ENCODE data around the gene ATP2C2.

ATP2C2 gene

GRCh38 chr16:84453061-84453752 lies 84.9 kb downstream of the ATP2C2 start:
- DNase-seq (ENCODE audit: insufficient read length, low spot score) (no peak), FAIRE-seq (no peak)
- TF ChIP-seq CTCF (IDR thresholded peaks at IDR 0.05; ENCODE audit: insufficient read depth, missing control alignments), result no peak

DNA sequence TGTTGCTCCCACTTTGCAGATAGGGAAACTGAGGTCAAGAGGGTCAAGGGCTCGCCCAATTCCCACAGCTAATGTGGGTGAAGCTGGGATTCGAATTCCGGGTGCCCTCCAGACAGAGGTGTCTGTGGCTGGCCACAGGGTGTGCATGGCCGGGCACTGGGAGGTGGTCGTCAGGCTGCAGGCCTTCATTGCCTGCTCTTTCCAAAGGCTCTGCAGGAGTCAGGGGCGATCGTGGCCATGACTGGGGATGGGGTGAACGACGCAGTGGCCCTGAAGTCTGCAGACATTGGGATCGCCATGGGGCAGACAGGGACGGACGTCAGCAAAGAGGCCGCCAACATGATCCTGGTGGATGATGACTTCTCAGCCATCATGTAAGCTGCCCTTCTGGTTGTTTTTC lies 86.3 kb downstream of the ATP2C2 start:
- no peak for TF ChIP-seq CTCF (IDR thresholded peaks at IDR 0.05; ENCODE audit: insufficient read depth, missing control alignments)
- DNase-seq (ENCODE audit: insufficient read length, low spot score), result no peak
- FAIRE-seq, result no peak

- DNase-seq (ENCODE audit: insufficient read length, low spot score), result no peak
- TF ChIP-seq CTCF (IDR thresholded peaks at IDR 0.05; ENCODE audit: insufficient read depth, missing control alignments), result no peak
- FAIRE-seq, result no peak
These were observed 86.7 kb downstream of the ATP2C2 start for GRCh38 chr16:84455031-84455430.

DNA sequence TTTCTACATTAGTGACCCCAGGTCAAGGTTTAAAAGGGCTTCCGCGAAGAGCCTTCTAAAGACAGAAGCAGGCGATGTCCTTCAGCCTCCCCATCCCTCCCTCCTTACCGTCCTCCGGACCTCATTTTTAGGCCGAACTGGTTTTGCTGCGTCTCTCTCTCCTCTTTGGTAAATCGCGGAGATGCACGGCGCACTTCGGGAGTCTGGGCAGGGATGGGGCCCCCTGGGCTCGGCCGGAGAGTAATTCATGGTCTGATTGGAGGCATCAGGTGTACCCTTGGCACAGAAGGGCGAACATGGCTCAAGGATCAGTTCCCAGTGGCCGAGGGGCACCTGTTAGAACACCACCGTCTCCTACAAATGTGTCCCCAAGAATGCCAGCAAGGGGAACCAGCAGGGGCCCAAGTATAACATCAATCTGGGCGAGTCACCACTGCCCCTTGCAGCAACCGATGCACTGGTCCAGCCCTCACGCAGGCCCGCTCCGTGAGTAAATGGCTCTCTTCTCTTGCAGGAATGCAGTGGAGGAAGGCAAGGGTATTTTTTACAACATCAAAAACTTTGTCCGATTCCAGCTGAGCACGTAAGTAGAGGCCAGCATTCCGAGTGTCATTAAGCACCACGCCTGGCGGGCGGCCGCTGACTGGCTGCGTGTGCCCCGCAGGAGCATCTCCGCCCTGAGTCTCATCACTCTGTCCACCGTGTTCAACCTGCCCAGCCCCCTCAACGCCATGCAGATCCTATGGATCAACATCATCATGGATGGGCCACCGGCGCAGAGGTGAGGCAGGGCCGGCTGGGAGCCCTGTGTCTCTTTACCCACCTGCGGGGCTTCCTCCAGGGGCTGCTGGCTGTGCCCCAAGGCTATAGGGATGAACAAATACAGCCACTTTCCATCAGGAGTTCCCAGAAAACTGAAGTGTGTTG lies 90.5 kb downstream of the ATP2C2 start:
- no peak for FAIRE-seq
- DNase-seq (ENCODE audit: insufficient read length, low spot score), result no peak
- no peak for TF ChIP-seq CTCF (IDR thresholded peaks at IDR 0.05; ENCODE audit: insufficient read depth, missing control alignments)

GRCh38 chr16:84459533-84459894 lies 91.2 kb downstream of the ATP2C2 start:
- DNase-seq (ENCODE audit: insufficient read length, low spot score), result no peak
- FAIRE-seq, result no peak
- TF ChIP-seq CTCF (IDR thresholded peaks at IDR 0.05; ENCODE audit: insufficient read depth, missing control alignments), result no peak

GRCh38 chr16:84459941-84460405 lies 91.6 kb downstream of the ATP2C2 start:
- DNase-seq (ENCODE audit: insufficient read length, low spot score) (no peak), FAIRE-seq (no peak)
- no peak for TF ChIP-seq CTCF (IDR thresholded peaks at IDR 0.05; ENCODE audit: insufficient read depth, missing control alignments)

Measured in D721Med (cell line).